ENCODE data around the gene VEGFA. TPM values are rescaled to one million over a fixed set of nuclear protein-coding genes. Genes with fewer than 3 reads are reported as not detected.
"Not testable (repeated sequence)": the region's sequence is repeated elsewhere in the genome, so short reads cannot be mapped to it uniquely, and the experiment has no call there.

VEGFA gene
- total and polyA plus RNA-seq, 2 donors from 2014 or later: 36.3 to 111 TPM

DNA sequence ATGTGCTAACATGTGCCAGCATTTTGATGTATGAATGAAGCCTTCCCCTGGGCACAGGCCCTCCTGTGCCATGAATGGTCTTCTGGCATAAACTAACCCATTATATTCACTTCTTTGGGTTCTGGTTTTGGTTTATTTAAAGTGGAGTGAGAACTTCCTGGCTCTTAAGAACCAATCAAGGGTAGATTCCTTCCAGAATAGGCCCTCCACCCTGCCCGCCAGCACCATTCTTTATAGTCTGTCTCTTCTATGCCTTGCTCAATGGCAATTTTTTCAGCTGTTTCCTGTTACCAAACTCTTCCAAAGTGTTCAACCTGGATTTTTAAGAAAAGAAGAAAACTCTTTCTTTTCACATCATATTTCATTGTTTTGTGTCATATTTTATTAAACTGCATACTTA, 44.1 kb downstream of the VEGFA start:
- Histone ChIP-seq H3K36me3 (ENCODE audit: control insufficient read depth in 2 of 3, insufficient read depth in 3 of 3, low read length in 3 of 3) (no peaks in the 10 kb centered on the region), H3K9me3 (ENCODE audit: control insufficient read depth in 2 of 3, insufficient read depth in 1 of 3, low read length in 3 of 3) (no peaks in the 10 kb centered on the region), H3K4me1 (ENCODE audit: control insufficient read depth in 2 of 3, insufficient read depth in 2 of 3, low read depth in 1 of 3, low read length in 3 of 3) (peaks cover 0 to 5% (median 4%) of the 10 kb centered on the region in 3 donors), H3K4me3 (ENCODE audit: low read length in 3 of 3) (no peak overlapping the region), H3K27ac (ENCODE audit: low read depth in 2 of 2, low read length in 2 of 2) (no peak overlapping the region), H3K9ac (ENCODE audit: low read length in 3 of 3) (no peak overlapping the region), H3K27me3 (ENCODE audit: control insufficient read depth, insufficient read depth, low read length) (no peaks in the 10 kb centered on the region)
- TF ChIP-seq, protein P1, sequence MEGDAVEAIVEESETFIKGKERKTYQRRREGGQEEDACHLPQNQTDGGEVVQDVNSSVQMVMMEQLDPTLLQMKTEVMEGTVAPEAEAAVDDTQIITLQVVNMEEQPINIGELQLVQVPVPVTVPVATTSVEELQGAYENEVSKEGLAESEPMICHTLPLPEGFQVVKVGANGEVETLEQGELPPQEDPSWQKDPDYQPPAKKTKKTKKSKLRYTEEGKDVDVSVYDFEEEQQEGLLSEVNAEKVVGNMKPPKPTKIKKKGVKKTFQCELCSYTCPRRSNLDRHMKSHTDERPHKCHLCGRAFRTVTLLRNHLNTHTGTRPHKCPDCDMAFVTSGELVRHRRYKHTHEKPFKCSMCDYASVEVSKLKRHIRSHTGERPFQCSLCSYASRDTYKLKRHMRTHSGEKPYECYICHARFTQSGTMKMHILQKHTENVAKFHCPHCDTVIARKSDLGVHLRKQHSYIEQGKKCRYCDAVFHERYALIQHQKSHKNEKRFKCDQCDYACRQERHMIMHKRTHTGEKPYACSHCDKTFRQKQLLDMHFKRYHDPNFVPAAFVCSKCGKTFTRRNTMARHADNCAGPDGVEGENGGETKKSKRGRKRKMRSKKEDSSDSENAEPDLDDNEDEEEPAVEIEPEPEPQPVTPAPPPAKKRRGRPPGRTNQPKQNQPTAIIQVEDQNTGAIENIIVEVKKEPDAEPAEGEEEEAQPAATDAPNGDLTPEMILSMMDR (IDR thresholded peaks at IDR 0.05; ENCODE audit: borderline replicate concordance, extremely low read depth, insufficient read depth): no peak
- no peak for FAIRE-seq
- intact Hi-C loops (cut with DNase I): no loop called here
- no peak for DNase-seq

- H3K4me1 ChIP-seq (ENCODE audit: control insufficient read depth in 2 of 3, insufficient read depth in 2 of 3, low read depth in 1 of 3, low read length in 3 of 3): peaks cover 0 to 5% (median 4%) of the 10 kb centered on the region in 3 donors
- TF ChIP-seq, protein P1 (IDR thresholded peaks at IDR 0.05; ENCODE audit: borderline replicate concordance, extremely low read depth, insufficient read depth): no peak
- no peak overlapping the region for H3K27ac ChIP-seq (ENCODE audit: low read depth in 2 of 2, low read length in 2 of 2)
- no peaks in the 10 kb centered on the region for H3K27me3 ChIP-seq (ENCODE audit: control insufficient read depth, insufficient read depth, low read length)
- intact Hi-C loops (cut with DNase I): no loop called here
- no peak overlapping the region for H3K9ac ChIP-seq (ENCODE audit: low read length in 3 of 3)
- DNase-seq (no peak), FAIRE-seq (no peak)
- H3K36me3 ChIP-seq (ENCODE audit: control insufficient read depth in 2 of 3, insufficient read depth in 3 of 3, low read length in 3 of 3): no peaks in the 10 kb centered on the region
- H3K9me3 ChIP-seq (ENCODE audit: control insufficient read depth in 2 of 3, insufficient read depth in 1 of 3, low read length in 3 of 3): no peaks in the 10 kb centered on the region
- H3K4me3 ChIP-seq (ENCODE audit: low read length in 3 of 3): no peak overlapping the region
Measured at GRCh38 chr6:43814865-43815264, 44.9 kb downstream of the VEGFA start.

DNA sequence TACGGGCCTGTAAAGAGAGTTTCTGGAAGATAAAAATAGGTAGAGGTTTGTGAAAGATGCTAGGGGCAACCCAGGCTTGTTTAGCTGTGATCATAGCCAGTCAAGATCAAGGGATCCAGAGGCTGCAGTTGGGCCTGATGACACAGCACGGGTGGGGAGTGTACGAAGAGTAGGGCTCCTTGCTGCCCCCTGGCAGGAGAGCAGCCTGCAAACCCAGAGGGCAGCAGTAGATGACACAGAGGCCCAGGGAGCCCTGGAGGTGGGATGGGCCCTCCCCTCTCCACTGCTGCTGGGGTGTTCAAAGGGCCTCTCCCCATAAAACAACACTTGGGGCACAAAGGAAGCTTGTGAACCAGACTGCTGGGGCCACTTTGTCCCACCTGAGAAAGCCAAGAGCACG, 47.2 kb downstream of the VEGFA start:
- no peak overlapping the region for H3K27ac ChIP-seq (ENCODE audit: low read depth in 2 of 2, low read length in 2 of 2)
- TF ChIP-seq, protein P1 (IDR thresholded peaks at IDR 0.05; ENCODE audit: borderline replicate concordance, extremely low read depth, insufficient read depth): peak; percentile 39
- FAIRE-seq: no peak

GRCh38 chr6:43818973-43819372, 49.0 kb downstream of the VEGFA start:
- H3K9me3 ChIP-seq (ENCODE audit: control insufficient read depth in 2 of 3, insufficient read depth in 1 of 3, low read length in 3 of 3); H3K4me3 ChIP-seq (ENCODE audit: low read length in 3 of 3); H3K9ac ChIP-seq (ENCODE audit: low read length in 3 of 3); H3K27ac ChIP-seq (ENCODE audit: low read depth in 2 of 2, low read length in 2 of 2); FAIRE-seq; DNase-seq; H3K36me3 ChIP-seq (ENCODE audit: control insufficient read depth in 2 of 3, insufficient read depth in 3 of 3, low read length in 3 of 3); intact Hi-C loops (cut with DNase I); H3K27me3 ChIP-seq (ENCODE audit: control insufficient read depth, insufficient read depth, low read length): not testable (repeated sequence)
- peaks cover 0 to 16% (median 8%) of the 10 kb centered on the region in 3 donors for H3K4me1 ChIP-seq (ENCODE audit: control insufficient read depth in 2 of 3, insufficient read depth in 2 of 3, low read depth in 1 of 3, low read length in 3 of 3)

More for the DNA sequence above, 47.2 kb downstream of the VEGFA start:
- H3K9ac ChIP-seq (ENCODE audit: low read length in 3 of 3): no peak overlapping the region
- no peaks in the 10 kb centered on the region for H3K4me1 ChIP-seq (ENCODE audit: control insufficient read depth in 2 of 3, insufficient read depth in 2 of 3, low read depth in 1 of 3, low read length in 3 of 3)
- no peak overlapping the region for H3K4me3 ChIP-seq (ENCODE audit: low read length in 3 of 3)
- intact Hi-C loops (cut with DNase I): no loop called here
- DNase-seq: no peak
- no peaks in the 10 kb centered on the region for H3K9me3 ChIP-seq (ENCODE audit: control insufficient read depth in 2 of 3, insufficient read depth in 1 of 3, low read length in 3 of 3)
- no peaks in the 10 kb centered on the region for H3K27me3 ChIP-seq (ENCODE audit: control insufficient read depth, insufficient read depth, low read length)
- H3K36me3 ChIP-seq (ENCODE audit: control insufficient read depth in 2 of 3, insufficient read depth in 3 of 3, low read length in 3 of 3): no peaks in the 10 kb centered on the region

All from kidney (tissue), 14 donors.